K562 (cell line): ENCODE data around the gene HES4. TPM values are rescaled to one million over a fixed set of nuclear protein-coding genes. Genes with fewer than 3 reads are reported as not detected.
A peak's percentile ranks its signal among the peaks of the same experiment; 100 is the strongest.

Experiments
- ARID1B ChIP-seq: fragments of 450-650 bp; IDR thresholded peaks from 2 replicates; pipeline ENCODE4 v1.6.1; 2016; ENCODE audit warnings: antibody characterized with exemption, mild to moderate bottlenecking, inconsistent platforms
- MTA2 ChIP-seq: fragments of 450-650 bp; IDR thresholded peaks from 2 replicates; pipeline ENCODE4 v1.6.1; 2016; ENCODE audit warnings: low read depth
- RFX1 ChIP-seq: fragments of 450-650 bp; IDR thresholded peaks from 2 replicates; pipeline ENCODE4 v1.6.1; 2016; ENCODE audit warnings: mild to moderate bottlenecking, moderate library complexity
- SMARCA5 ChIP-seq: fragments of 450-650 bp; IDR thresholded peaks from 2 replicates; pipeline ENCODE4 v1.6.1; 2016
- SNIP1 ChIP-seq: fragments of 450-650 bp; IDR thresholded peaks from 2 replicates; pipeline ENCODE4 v1.7.1; 2017; ENCODE audit warnings: low read depth, mild to moderate bottlenecking
- TCF7 ChIP-seq: sonication (generic); IDR thresholded peaks from 2 replicates; pipeline ENCODE4 v1.6.1; 2016; ENCODE audit warnings: antibody characterized with exemption, borderline replicate concordance
- TCF7L2 ChIP-seq: fragments of 150-350 bp; IDR thresholded peaks from 2 replicates; pipeline ENCODE4 v1.6.1; 2016; ENCODE audit warnings: low read depth, mild to moderate bottlenecking, low read length, moderate library complexity
- U2AF2 ChIP-seq: fragments of 200-400 bp; formaldehyde crosslinking; optimal IDR thresholded peaks from 2 replicates; pipeline ENCODE3; 2017; ENCODE audit warnings: low read depth, mild to moderate bottlenecking, low read length
- polyA plus RNA-seq, 8 experiments: library from polyadenylated mRNA; depleted of rRNA in 4 of 8; stranded (reverse) in 5 of 8; unstranded in 3 of 8; fragments of >200 nt; fragmentation: Nextera tagmentation in 2 of 8; fragmentation: Illumina TruSeq in 1 of 8; extraction: Ambion mirVana in 2 of 8; extraction: Trizol in 1 of 8; gene quantifications; 2 replicates each; pipeline versions ENCODE4 v1.2.1 to v1.2.3, GENCODE V29; 2011 to 2014; ENCODE audit warnings: inconsistent platforms in 1 of 8, missing spikeins in 1 of 8
- total RNA-seq, 7 experiments: library from RNA; depleted of rRNA in 6 of 7; stranded (reverse); fragments of >200 nt in 6 of 7; fragmentation: Illumina TruSeq in 2 of 7; extraction: Trizol in 2 of 7; gene quantifications; 2 replicates each; pipeline versions ENCODE4 v1.2.1 to v1.2.3, GENCODE V29; 2011 to 2021; ENCODE audit warnings: low replicate concordance in 1 of 7
- TF ChIP-seq, protein P1 (sequence below): sonication (generic); formaldehyde crosslinking; IDR thresholded peaks from 2 replicates; pipeline ENCODE4 v1.8.0; 2023; ENCODE audit warnings: missing genetic modification reagents, mild to moderate bottlenecking, borderline replicate concordance
- TF ChIP-seq, protein P2 (sequence below): fragments of 450-650 bp; IDR thresholded peaks from 2 replicates; pipeline ENCODE4 v1.6.1; 2017; ENCODE audit warnings: mild to moderate bottlenecking, moderate library complexity
- TF ChIP-seq, protein P3 (sequence below): sonication (generic); formaldehyde crosslinking; IDR thresholded peaks from 2 replicates; pipeline ENCODE4 v1.8.0; 2022; ENCODE audit warnings: mild to moderate bottlenecking, missing genetic modification reagents
- TF ChIP-seq, protein P4 (sequence below): sonication (generic); formaldehyde crosslinking; IDR thresholded peaks from 2 replicates; pipeline ENCODE4 v1.8.1; 2022; ENCODE audit warnings: missing genetic modification reagents
- TF ChIP-seq, protein P5 (sequence below): fragments of 250-450 bp; sonication (Bioruptor Pico); IDR thresholded peaks from 2 replicates; pipeline ENCODE4 v1.5.1; 2021; ENCODE audit warnings: mild to moderate bottlenecking

HES4 gene
- total and polyA plus RNA-seq, 9 of the 15 experiments (the other 6 are each of a cell fraction or from before 2014, with no cell fraction given), result 0.21 to 43.7 (median 5.3) TPM; not detected in 2

DNA sequence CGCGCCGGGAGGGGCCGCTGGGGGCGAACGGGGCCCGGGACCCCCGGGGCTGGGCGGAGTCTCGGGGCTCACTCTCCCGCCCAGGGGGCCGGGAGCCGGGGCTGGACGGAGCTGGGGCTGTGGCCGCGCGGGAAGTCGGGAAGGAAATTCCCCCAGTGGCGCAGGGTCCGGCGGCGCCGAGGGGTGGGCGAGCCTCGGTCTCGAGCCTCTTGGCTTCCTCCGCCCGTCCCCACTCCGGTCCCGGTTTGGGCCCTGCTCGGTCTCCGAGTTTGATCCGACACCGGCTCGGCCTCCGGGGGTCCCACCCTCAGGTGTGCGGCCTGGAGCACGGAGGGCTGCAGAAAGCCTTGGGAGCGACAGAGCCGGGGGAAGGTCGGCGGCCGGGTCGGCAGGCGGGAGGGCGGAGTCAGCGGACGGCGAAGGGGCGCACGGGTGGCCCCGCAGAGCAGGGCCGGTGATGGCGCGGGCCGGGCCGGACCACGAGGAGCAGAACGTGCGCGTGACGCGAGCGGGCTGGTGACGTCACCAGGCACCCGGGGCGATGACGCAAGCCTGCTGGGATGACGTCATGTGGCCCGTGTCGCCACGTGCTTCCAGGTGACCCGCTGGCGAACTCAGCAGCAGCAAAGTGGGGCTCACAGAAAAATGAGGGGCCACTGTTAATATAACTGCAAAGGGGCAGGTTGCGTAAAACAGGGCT, 610 bp upstream of the HES4 start (continued):
- TF ChIP-seq, protein P1, sequence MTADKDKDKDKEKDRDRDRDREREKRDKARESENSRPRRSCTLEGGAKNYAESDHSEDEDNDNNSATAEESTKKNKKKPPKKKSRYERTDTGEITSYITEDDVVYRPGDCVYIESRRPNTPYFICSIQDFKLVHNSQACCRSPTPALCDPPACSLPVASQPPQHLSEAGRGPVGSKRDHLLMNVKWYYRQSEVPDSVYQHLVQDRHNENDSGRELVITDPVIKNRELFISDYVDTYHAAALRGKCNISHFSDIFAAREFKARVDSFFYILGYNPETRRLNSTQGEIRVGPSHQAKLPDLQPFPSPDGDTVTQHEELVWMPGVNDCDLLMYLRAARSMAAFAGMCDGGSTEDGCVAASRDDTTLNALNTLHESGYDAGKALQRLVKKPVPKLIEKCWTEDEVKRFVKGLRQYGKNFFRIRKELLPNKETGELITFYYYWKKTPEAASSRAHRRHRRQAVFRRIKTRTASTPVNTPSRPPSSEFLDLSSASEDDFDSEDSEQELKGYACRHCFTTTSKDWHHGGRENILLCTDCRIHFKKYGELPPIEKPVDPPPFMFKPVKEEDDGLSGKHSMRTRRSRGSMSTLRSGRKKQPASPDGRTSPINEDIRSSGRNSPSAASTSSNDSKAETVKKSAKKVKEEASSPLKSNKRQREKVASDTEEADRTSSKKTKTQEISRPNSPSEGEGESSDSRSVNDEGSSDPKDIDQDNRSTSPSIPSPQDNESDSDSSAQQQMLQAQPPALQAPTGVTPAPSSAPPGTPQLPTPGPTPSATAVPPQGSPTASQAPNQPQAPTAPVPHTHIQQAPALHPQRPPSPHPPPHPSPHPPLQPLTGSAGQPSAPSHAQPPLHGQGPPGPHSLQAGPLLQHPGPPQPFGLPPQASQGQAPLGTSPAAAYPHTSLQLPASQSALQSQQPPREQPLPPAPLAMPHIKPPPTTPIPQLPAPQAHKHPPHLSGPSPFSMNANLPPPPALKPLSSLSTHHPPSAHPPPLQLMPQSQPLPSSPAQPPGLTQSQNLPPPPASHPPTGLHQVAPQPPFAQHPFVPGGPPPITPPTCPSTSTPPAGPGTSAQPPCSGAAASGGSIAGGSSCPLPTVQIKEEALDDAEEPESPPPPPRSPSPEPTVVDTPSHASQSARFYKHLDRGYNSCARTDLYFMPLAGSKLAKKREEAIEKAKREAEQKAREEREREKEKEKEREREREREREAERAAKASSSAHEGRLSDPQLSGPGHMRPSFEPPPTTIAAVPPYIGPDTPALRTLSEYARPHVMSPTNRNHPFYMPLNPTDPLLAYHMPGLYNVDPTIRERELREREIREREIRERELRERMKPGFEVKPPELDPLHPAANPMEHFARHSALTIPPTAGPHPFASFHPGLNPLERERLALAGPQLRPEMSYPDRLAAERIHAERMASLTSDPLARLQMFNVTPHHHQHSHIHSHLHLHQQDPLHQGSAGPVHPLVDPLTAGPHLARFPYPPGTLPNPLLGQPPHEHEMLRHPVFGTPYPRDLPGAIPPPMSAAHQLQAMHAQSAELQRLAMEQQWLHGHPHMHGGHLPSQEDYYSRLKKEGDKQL (CRISPR knock-in tag), result peak; percentile 93; the same call in 1 of the 2 replicates
- TF ChIP-seq TCF7L2, result no peak
- TF ChIP-seq SNIP1, result peak; percentile 62; the same call in 1 of the 2 replicates
- 0 out of 2 replicates have a peak, but pooled peaks have one; percentile 6 for TF ChIP-seq MTA2
- no peak for TF ChIP-seq RFX1
- TF ChIP-seq, protein P2, sequence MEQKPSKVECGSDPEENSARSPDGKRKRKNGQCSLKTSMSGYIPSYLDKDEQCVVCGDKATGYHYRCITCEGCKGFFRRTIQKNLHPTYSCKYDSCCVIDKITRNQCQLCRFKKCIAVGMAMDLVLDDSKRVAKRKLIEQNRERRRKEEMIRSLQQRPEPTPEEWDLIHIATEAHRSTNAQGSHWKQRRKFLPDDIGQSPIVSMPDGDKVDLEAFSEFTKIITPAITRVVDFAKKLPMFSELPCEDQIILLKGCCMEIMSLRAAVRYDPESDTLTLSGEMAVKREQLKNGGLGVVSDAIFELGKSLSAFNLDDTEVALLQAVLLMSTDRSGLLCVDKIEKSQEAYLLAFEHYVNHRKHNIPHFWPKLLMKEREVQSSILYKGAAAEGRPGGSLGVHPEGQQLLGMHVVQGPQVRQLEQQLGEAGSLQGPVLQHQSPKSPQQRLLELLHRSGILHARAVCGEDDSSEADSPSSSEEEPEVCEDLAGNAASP, result no peak
- TF ChIP-seq, protein P3, sequence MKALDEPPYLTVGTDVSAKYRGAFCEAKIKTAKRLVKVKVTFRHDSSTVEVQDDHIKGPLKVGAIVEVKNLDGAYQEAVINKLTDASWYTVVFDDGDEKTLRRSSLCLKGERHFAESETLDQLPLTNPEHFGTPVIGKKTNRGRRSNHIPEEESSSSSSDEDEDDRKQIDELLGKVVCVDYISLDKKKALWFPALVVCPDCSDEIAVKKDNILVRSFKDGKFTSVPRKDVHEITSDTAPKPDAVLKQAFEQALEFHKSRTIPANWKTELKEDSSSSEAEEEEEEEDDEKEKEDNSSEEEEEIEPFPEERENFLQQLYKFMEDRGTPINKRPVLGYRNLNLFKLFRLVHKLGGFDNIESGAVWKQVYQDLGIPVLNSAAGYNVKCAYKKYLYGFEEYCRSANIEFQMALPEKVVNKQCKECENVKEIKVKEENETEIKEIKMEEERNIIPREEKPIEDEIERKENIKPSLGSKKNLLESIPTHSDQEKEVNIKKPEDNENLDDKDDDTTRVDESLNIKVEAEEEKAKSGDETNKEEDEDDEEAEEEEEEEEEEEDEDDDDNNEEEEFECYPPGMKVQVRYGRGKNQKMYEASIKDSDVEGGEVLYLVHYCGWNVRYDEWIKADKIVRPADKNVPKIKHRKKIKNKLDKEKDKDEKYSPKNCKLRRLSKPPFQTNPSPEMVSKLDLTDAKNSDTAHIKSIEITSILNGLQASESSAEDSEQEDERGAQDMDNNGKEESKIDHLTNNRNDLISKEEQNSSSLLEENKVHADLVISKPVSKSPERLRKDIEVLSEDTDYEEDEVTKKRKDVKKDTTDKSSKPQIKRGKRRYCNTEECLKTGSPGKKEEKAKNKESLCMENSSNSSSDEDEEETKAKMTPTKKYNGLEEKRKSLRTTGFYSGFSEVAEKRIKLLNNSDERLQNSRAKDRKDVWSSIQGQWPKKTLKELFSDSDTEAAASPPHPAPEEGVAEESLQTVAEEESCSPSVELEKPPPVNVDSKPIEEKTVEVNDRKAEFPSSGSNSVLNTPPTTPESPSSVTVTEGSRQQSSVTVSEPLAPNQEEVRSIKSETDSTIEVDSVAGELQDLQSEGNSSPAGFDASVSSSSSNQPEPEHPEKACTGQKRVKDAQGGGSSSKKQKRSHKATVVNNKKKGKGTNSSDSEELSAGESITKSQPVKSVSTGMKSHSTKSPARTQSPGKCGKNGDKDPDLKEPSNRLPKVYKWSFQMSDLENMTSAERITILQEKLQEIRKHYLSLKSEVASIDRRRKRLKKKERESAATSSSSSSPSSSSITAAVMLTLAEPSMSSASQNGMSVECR (CRISPR knock-in tag), result peak; percentile 96
- no peak for TF ChIP-seq U2AF2
- TF ChIP-seq, protein P4, sequence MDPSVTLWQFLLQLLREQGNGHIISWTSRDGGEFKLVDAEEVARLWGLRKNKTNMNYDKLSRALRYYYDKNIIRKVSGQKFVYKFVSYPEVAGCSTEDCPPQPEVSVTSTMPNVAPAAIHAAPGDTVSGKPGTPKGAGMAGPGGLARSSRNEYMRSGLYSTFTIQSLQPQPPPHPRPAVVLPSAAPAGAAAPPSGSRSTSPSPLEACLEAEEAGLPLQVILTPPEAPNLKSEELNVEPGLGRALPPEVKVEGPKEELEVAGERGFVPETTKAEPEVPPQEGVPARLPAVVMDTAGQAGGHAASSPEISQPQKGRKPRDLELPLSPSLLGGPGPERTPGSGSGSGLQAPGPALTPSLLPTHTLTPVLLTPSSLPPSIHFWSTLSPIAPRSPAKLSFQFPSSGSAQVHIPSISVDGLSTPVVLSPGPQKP (CRISPR knock-in tag), result peak; percentile 80; the same call in 1 of the 2 replicates
- TF ChIP-seq SMARCA5, result no peak
- TF ChIP-seq ARID1B, result peak; percentile 61
- TF ChIP-seq, protein P5, sequence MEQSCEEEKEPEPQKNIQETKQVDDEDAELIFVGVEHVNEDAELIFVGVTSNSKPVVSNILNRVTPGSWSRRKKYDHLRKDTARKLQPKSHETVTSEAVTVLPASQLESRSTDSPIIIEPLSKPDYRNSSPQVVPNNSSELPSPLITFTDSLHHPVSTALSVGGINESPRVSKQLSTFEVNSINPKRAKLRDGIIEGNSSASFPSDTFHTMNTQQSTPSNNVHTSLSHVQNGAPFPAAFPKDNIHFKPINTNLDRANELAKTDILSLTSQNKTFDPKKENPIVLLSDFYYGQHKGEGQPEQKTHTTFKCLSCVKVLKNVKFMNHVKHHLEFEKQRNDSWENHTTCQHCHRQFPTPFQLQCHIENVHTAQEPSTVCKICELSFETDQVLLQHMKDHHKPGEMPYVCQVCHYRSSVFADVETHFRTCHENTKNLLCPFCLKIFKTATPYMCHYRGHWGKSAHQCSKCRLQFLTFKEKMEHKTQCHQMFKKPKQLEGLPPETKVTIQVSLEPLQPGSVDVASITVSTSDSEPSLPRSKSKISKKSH (CRISPR knock-in tag), result no peak
- TF ChIP-seq TCF7, result no peak; the same call in 1 of the 2 replicates
